Adrenal gland (tissue), 12 donors: ENCODE data around the gene SLC26A8. TPM values are rescaled to one million over a fixed set of nuclear protein-coding genes. Genes with fewer than 3 reads are reported as not detected.

ENCODE experiments used
- DNase-seq, 7 donors: peaks; one replicate each; pipeline ENCODE4 v3.0.0-alpha.2; 2019 to 2020
- H3K27ac ChIP-seq, 5 donors: fragments of 200-600 bp; sonication (generic) in 4 of 5; 1 replicate in 3 of 5; 2 replicates in 2 of 5; pipeline versions ENCODE4 v1.5.1 to v1.8.0; 2016 to 2020; ENCODE audit warnings: mild to moderate bottlenecking in 1 of 5
- H3K27me3 ChIP-seq: fragments of 200-600 bp; 2 replicates; pipeline ENCODE4 v1.8.0; 2021
- H3K36me3 ChIP-seq, 2 donors: fragments of 200-600 bp; replicated peaks in 1 of 2; 1 replicate in 1 of 2; 2 replicates in 1 of 2; pipeline versions ENCODE4 v1.5.1 to v1.8.0; 2018 to 2022
- H3K4me1 ChIP-seq, 2 donors: fragments of 200-600 bp; replicated peaks in 1 of 2; 1 replicate in 1 of 2; 2 replicates in 1 of 2; pipeline versions ENCODE4 v1.5.1 to v1.8.0; 2018 to 2021
- H3K4me3 ChIP-seq, 4 donors: fragments of 200-600 bp; sonication (generic) in 3 of 4; one replicate each; pipeline ENCODE4 v1.5.1; 2016 to 2018
- H3K9me3 ChIP-seq, 3 donors: fragments of 200-600 bp; sonication (generic) in 1 of 3; replicated peaks in 1 of 3; 1 replicate in 2 of 3; 2 replicates in 1 of 3; pipeline versions ENCODE4 v1.5.1 to v1.8.0; 2016 to 2021
- POLR2A ChIP-seq, 2 donors: fragments of 450-650 bp; IDR thresholded peaks; one replicate each; pipeline ENCODE4 v1.6.1; 2017; ENCODE audit warnings: antibody characterized with exemption in 2 of 2, mild to moderate bottlenecking in 2 of 2, moderate library complexity in 1 of 2
- WGBS, 4 donors: extraction: QIAGEN DNeasy Blood & Tissue Kit in 2 of 4; methylation state at CpG; one replicate each; pipeline versions ENCODE4 v1.1.5 to v1.1.7; 2013 to 2017; 5-methylcytosine and 5-hydroxymethylcytosine counted together
- intact Hi-C, 2 donors: fragments of 100-400 bp; cut with DNase I; formaldehyde crosslinking; loops; one replicate each; pipeline versions ENCODE4 v1.14.1 to v1.15.0; 2022 to 2023
- polyA plus RNA-seq, 3 donors: library from polyadenylated mRNA; stranded (reverse); fragments of 200-250 nt in 2 of 3; fragments of 350-450 nt in 1 of 3; fragmentation: Illumina TruSeq in 1 of 3; extraction: RNeasy Lipid Tissue Mini Kit (QIAGEN cat#74804) in 1 of 3; gene quantifications; one replicate each; pipeline ENCODE4 v1.2.3, GENCODE V29; 2013 to 2014
- total RNA-seq, 9 donors: library from RNA; depleted of rRNA in 4 of 9; stranded (reverse); fragments of >200 nt in 4 of 9; fragments of 120-200 nt in 1 of 9; fragmentation: NEBNext Ultra II Directional in 1 of 9; extraction: Animal tissue kit (Norgen Biotek cat#: 25700) in 1 of 9; gene quantifications; one replicate each; pipeline versions ENCODE4 v1.1.0 to v1.2.4, GENCODE V29; 2013 to 2023
- TF ChIP-seq, protein P1 (sequence below), 6 experiments: fragments of 450-650 bp in 4 of 6; fragments of 200-600 bp in 2 of 6; sonication (generic) in 1 of 6; IDR thresholded peaks; 1 replicate in 5 of 6; 2 replicates in 1 of 6; pipeline versions ENCODE4 v1.5.1 to v1.8.0; 2016 to 2021; ENCODE audit warnings: antibody characterized with exemption in 6 of 6, mild to moderate bottlenecking in 2 of 6, moderate library complexity in 1 of 6
- donor health status: healthy with polysubstance abuse.
- donor health status: Bipolar disorder and iron deficiency.
- donor health status: DM: yes; HTN: yes; CAD: no.
- donor health status: DM: no; HTN: no; CAD: no.
- donor health status: DM: no; HTN: no; CAD: no.
- donor health status: DM: yes; HTN: yes; CAD: no.

The SLC26A8 gene
- total and polyA plus RNA-seq, 12 donors = 0.09 to 0.54 (median 0.16) TPM; not detected in 5

DNA sequence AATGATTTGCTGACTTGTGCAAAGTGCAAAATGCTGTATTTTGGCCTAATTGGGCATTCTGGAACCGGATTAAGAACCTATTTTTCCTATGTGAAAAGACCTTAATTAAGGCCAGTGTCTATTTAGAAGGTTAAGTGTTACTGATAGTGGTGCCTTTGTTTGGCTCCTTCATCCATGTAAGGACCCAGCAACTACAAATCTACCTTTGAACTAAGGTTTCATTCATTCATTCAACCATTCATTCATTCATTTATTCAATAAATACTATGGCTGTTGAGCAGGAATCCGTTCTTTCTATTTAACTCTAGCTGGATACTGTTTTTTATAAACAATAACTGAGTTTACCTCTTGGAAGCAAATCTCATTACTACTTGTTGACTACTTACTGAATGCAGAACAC lies 36.8 kb upstream of the SLC26A8 start:
- 47 to 48% (median 48%) methylated on average over 2 of the region's 2 CpGs for WGBS, 4 donors
- TF ChIP-seq, protein P1, sequence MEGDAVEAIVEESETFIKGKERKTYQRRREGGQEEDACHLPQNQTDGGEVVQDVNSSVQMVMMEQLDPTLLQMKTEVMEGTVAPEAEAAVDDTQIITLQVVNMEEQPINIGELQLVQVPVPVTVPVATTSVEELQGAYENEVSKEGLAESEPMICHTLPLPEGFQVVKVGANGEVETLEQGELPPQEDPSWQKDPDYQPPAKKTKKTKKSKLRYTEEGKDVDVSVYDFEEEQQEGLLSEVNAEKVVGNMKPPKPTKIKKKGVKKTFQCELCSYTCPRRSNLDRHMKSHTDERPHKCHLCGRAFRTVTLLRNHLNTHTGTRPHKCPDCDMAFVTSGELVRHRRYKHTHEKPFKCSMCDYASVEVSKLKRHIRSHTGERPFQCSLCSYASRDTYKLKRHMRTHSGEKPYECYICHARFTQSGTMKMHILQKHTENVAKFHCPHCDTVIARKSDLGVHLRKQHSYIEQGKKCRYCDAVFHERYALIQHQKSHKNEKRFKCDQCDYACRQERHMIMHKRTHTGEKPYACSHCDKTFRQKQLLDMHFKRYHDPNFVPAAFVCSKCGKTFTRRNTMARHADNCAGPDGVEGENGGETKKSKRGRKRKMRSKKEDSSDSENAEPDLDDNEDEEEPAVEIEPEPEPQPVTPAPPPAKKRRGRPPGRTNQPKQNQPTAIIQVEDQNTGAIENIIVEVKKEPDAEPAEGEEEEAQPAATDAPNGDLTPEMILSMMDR (IDR thresholded peaks at IDR 0.05) = no peak
- TF ChIP-seq POLR2A (IDR thresholded peaks at IDR 0.05) = no peak
- Histone ChIP-seq H3K4me1 (peaks cover 0 to 20% of the 10 kb centered on the region in 2 donors), H3K4me3 (no peak overlapping the region), H3K36me3 (no peaks in the 10 kb centered on the region), H3K27me3 (no peaks in the 10 kb centered on the region), H3K27ac (no peak overlapping the region), H3K9me3 (no peaks in the 10 kb centered on the region)
- no peak for DNase-seq
- intact Hi-C loops = no loop called here

DNA sequence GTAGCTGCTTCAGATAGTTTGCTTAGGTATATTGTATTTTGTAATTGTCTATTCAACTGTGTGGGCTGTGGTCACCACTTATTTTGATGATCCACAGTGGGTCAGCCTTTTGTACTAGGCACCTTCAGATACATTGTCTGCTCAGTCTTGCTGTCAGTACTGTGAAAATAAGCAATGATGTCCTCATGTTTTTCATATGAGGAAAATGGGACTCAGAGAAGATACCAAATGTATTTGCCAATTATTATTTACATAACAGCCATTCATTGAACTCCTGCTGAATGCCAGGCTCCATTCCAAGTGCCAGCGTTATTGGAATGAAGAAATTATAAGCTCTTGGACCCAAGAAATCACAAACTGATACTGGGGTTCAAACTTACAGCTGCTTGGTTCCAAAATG lies 31.7 kb upstream of the SLC26A8 start:
- Histone ChIP-seq H3K9me3 (no peaks in the 10 kb centered on the region), H3K4me1 (peaks cover 0 to 41% of the 10 kb centered on the region in 2 donors), H3K27me3 (no peaks in the 10 kb centered on the region), H3K27ac (no peak overlapping the region), H3K4me3 (no peak overlapping the region), H3K36me3 (peaks cover 0 to 6% of the 10 kb centered on the region in 2 donors)
- intact Hi-C loops = no loop called here
- TF ChIP-seq, protein P1 (IDR thresholded peaks at IDR 0.05) = no peak
- TF ChIP-seq POLR2A (IDR thresholded peaks at IDR 0.05) = no peak
- WGBS, 4 donors = 53 to 88% (median 60%) methylated on average over 1 of the region's 1 CpG
- no peak for DNase-seq

DNA sequence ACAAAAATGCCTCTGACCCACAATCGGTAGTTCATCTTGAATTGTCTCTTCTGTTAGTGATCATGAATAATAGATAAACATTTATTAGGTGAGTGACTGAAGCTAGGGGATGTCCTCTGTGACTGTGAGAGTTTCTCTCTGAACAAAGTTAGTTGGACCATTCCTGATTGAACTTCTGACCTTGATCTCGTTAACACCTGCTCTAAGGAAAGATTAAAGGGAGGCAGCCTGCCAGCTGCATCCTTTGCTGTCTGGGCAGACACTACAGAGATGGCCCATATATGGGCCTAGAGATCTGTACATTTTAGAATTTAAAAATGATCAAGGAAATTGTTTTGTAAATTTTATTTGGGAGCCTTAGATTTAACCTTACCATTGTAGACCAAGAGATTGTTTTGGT lies 30.5 kb upstream of the SLC26A8 start:
- H3K36me3 ChIP-seq = peaks cover 0 to 6% of the 10 kb centered on the region in 2 donors
- DNase-seq = no peak
- no peak overlapping the region for H3K4me3 ChIP-seq
- no peaks in the 10 kb centered on the region for H3K9me3 ChIP-seq
- peaks cover 0 to 42% of the 10 kb centered on the region in 2 donors for H3K4me1 ChIP-seq
- H3K27ac ChIP-seq = no peak overlapping the region
- TF ChIP-seq, protein P1 (IDR thresholded peaks at IDR 0.05) = no peak
- no peak for TF ChIP-seq POLR2A (IDR thresholded peaks at IDR 0.05)
- 39 to 56% (median 47%) methylated on average over 2 of the region's 2 CpGs for WGBS, 4 donors
- no peaks in the 10 kb centered on the region for H3K27me3 ChIP-seq
- intact Hi-C loops = no loop called here

DNA sequence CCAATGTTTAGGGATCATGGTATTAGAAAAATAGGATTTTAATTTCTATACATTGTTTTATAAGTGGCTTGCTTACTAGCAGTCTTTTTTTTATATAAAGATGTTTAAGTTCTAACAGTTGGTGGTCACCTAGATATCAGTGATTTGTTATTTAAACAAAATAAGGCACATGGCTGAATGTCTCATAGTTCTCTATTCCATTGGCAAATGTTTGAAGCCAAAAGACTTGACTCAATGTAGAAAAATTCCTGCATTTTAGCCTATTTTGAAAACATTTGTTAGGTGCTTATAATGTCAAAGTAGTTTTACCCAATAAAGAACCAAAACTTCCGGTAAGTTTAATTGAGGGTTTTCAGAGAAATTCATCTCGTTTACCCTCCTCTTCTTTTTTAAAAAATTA lies 30.0 kb upstream of the SLC26A8 start:
- Histone ChIP-seq H3K4me3 (no peak overlapping the region), H3K36me3 (peaks cover 0 to 6% of the 10 kb centered on the region in 2 donors), H3K27ac (no peak overlapping the region), H3K4me1 (peaks cover 0 to 42% of the 10 kb centered on the region in 2 donors), H3K27me3 (no peaks in the 10 kb centered on the region), H3K9me3 (no peaks in the 10 kb centered on the region)
- WGBS, 4 donors = 89 to 92% (median 90%) methylated on average over 2 of the region's 2 CpGs
- TF ChIP-seq, protein P1 (IDR thresholded peaks at IDR 0.05) = no peak
- no peak for TF ChIP-seq POLR2A (IDR thresholded peaks at IDR 0.05)
- DNase-seq = no peak
- intact Hi-C loops = no loop called here
